ENCODE results near the gene REST.
A peak's percentile ranks its signal among the peaks of the same experiment; 100 is the strongest.

Gene REST

DNA sequence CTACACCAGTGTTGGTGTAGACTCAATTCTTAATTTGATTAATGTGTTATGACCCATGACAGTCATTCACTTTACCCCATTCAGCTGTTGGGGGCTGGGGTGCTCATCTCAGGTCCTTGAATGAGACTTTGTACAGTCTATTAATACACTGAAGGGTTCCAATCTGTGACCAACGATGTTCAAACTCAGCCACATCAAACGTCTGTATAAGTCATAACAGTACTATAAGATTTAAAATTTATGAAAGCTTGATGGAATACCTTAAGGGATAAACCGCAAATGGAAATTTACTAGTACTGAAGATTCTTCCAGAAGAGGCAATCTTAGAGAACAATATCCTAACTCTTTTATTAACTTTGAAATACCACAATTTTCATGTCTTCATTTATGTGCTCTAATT lies 33.7 kb downstream of the REST start:
- Histone ChIP-seq H3K4me3 (replicated peaks; ENCODE audit: insufficient read depth, low read length) (no peak overlapping the region), H3K27me3 (ENCODE audit: insufficient read depth, poor library complexity, severe bottlenecking) (no peaks in the 10 kb centered on the region), H3K27ac (replicated peaks) (no peak overlapping the region)
- TF ChIP-seq, protein P1, sequence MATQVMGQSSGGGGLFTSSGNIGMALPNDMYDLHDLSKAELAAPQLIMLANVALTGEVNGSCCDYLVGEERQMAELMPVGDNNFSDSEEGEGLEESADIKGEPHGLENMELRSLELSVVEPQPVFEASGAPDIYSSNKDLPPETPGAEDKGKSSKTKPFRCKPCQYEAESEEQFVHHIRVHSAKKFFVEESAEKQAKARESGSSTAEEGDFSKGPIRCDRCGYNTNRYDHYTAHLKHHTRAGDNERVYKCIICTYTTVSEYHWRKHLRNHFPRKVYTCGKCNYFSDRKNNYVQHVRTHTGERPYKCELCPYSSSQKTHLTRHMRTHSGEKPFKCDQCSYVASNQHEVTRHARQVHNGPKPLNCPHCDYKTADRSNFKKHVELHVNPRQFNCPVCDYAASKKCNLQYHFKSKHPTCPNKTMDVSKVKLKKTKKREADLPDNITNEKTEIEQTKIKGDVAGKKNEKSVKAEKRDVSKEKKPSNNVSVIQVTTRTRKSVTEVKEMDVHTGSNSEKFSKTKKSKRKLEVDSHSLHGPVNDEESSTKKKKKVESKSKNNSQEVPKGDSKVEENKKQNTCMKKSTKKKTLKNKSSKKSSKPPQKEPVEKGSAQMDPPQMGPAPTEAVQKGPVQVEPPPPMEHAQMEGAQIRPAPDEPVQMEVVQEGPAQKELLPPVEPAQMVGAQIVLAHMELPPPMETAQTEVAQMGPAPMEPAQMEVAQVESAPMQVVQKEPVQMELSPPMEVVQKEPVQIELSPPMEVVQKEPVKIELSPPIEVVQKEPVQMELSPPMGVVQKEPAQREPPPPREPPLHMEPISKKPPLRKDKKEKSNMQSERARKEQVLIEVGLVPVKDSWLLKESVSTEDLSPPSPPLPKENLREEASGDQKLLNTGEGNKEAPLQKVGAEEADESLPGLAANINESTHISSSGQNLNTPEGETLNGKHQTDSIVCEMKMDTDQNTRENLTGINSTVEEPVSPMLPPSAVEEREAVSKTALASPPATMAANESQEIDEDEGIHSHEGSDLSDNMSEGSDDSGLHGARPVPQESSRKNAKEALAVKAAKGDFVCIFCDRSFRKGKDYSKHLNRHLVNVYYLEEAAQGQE (IDR thresholded peaks at IDR 0.05; ENCODE audit: insufficient replicate concordance, low read depth), result no peak
- TF ChIP-seq GABPA (IDR thresholded peaks at IDR 0.05; ENCODE audit: low read depth) (no peak), POLR2AphosphoS5 (IDR thresholded peaks at IDR 0.05; ENCODE audit: low read depth) (no peak), SPI1 (IDR thresholded peaks at IDR 0.05; ENCODE audit: borderline replicate concordance, low read depth) (no peak), CTCF (IDR thresholded peaks at IDR 0.05; ENCODE audit: insufficient read depth, low read length) (no peak)
- DNase-seq (ENCODE audit: low read depth in 1 of 2, low spot score in 1 of 2), result no peak

DNA sequence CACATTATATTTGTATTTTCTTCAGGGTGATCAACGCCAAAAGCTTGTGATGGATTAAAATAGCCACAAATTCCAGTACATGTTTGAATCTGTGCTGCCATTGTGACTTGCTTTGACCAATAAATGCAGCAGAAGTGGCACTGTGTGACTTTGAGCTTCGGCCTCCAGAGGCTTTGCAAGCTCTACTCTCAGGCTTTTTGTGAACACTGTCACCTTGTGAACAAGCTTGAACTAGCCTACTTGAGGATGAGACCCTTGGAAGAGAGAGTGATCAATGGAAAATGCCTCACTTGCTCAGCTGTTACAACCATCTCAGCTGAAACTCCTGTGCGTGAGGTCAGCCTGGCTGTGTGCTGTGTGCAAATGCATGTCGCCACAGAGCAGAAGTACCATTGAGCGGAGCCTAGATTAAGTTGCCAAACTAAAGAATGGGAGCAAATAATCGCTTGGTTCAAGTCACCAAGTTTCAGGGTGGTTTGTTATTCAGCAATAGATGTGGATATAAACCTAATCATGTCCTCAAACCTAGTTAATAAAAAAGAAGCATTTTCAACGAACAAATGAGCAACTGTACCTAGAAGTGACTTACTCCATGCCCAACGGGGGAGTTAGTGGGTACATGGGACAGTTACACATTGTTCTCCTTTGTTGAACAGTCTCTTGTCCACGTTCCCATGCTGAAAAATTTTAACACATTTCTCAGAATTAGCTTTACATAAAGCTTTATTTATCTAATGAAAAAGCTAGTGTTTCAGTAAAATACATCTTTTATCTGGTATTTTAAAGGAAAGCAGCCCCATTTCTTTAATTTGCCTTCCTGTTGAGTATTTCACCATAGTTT lies 46.2 kb downstream of the REST start:
- Histone ChIP-seq H3K27me3 (ENCODE audit: insufficient read depth, poor library complexity, severe bottlenecking) (no peaks in the 10 kb centered on the region), H3K27ac (replicated peaks) (no peak overlapping the region), H3K4me3 (replicated peaks; ENCODE audit: insufficient read depth, low read length) (no peak overlapping the region)
- TF ChIP-seq SPI1 (IDR thresholded peaks at IDR 0.05; ENCODE audit: borderline replicate concordance, low read depth) (no peak), CTCF (IDR thresholded peaks at IDR 0.05; ENCODE audit: insufficient read depth, low read length) (no peak), POLR2AphosphoS5 (IDR thresholded peaks at IDR 0.05; ENCODE audit: low read depth) (no peak), GABPA (IDR thresholded peaks at IDR 0.05; ENCODE audit: low read depth) (no peak)
- TF ChIP-seq, protein P1 (IDR thresholded peaks at IDR 0.05; ENCODE audit: insufficient replicate concordance, low read depth), result no peak
- no peak for DNase-seq (ENCODE audit: low read depth in 1 of 2, low spot score in 1 of 2)

DNA sequence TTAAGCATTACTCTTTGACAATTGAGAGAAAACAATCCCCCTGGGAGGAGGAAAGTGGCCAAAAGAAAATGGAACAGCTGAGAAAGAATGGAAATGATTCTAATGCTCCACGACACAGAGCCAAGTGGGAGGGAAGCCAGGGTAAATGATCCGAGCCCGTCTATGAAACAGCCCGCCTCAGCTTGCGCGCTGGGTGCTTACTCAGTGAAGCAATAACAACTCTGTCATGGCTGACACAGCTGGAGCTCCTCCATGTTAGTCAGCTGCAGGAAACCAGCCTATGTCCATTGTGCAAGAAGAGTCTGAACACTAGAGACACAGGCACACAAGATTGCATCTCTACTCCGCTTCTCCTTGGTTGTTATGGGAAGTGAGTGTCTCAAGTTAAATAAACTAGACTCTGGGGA lies 50.4 kb downstream of the REST start:
- TF ChIP-seq POLR2AphosphoS5 (IDR thresholded peaks at IDR 0.05; ENCODE audit: low read depth), result peak; percentile 99
- peak; percentile 65 for TF ChIP-seq GABPA (IDR thresholded peaks at IDR 0.05; ENCODE audit: low read depth)
- TF ChIP-seq, protein P1 (IDR thresholded peaks at IDR 0.05; ENCODE audit: insufficient replicate concordance, low read depth), result peak; percentile 26
- TF ChIP-seq CTCF (IDR thresholded peaks at IDR 0.05; ENCODE audit: insufficient read depth, low read length), result no peak
- TF ChIP-seq SPI1 (IDR thresholded peaks at IDR 0.05; ENCODE audit: borderline replicate concordance, low read depth), result peak; percentile 80; the same call in 1 of the 2 replicates
- H3K27me3 ChIP-seq (ENCODE audit: insufficient read depth, poor library complexity, severe bottlenecking), result no peaks in the 10 kb centered on the region
- peak overlapping the region; percentile 55 for H3K27ac ChIP-seq (replicated peaks)
- peak; percentile 90 to 96 for DNase-seq (ENCODE audit: low read depth in 1 of 2, low spot score in 1 of 2)
- H3K4me3 ChIP-seq (replicated peaks; ENCODE audit: insufficient read depth, low read length), result no peak overlapping the region

Data from HL-60 (cell line).